Adipose tissue (tissue), 3 donors: ENCODE data around the gene PAMR1. TPM values are rescaled to one million over a fixed set of nuclear protein-coding genes. Genes with fewer than 3 reads are reported as not detected.

Experiments used
- H3K27ac ChIP-seq: one replicate; pipeline ENCODE4 v1.5.1; 2013; ENCODE audit warnings: low read depth, low read length
- WGBS, 3 donors: extraction: QIAGEN DNeasy Blood & Tissue Kit; methylation state at CpG; one replicate each; pipeline ENCODE4 v1.1.7; 2013; 5-methylcytosine and 5-hydroxymethylcytosine counted together
- polyA plus RNA-seq, 3 donors: library from polyadenylated mRNA; stranded (reverse); fragments of 200-250 nt; gene quantifications; one replicate each; pipeline ENCODE4 v1.2.3, GENCODE V29; 2013
- donor health status: healthy with polysubstance abuse.
- donor health status: Bipolar disorder and iron deficiency.
- donor health status: healthy.

PAMR1 gene
- polyA plus RNA-seq, 3 donors: 0.89 to 14.6 (median 8.3) TPM

DNA sequence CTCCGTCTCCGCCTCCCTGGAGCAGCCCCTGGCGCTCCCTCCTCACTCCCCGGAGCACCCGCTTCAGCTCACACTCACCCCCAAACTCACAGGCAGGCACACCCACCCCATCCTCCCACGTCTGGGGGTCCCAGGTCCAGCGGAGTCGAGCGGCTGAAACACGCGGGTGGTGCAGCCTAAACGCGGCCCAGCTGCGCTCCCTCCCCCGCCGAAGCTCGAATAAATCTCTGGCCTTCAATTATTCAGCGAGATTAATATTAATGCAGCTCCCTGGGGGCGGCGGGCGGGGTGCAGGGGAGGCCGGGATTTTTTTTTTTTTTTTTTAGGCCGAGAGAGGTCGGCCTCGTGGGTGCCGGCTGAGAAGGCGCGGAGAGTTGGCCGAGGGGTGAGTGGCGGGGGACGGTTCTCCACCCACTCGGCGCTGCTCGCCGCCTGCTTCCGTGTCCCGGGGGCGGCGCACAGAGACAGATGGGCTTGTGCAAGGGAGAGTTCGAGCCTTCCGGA lies 105.5 kb downstream of the PAMR1 start:
- no peak overlapping the region for H3K27ac ChIP-seq
- 1 to 6% (median 2%) methylated on average over 39 to 41 of the region's 41 CpGs for WGBS, 3 donors

DNA sequence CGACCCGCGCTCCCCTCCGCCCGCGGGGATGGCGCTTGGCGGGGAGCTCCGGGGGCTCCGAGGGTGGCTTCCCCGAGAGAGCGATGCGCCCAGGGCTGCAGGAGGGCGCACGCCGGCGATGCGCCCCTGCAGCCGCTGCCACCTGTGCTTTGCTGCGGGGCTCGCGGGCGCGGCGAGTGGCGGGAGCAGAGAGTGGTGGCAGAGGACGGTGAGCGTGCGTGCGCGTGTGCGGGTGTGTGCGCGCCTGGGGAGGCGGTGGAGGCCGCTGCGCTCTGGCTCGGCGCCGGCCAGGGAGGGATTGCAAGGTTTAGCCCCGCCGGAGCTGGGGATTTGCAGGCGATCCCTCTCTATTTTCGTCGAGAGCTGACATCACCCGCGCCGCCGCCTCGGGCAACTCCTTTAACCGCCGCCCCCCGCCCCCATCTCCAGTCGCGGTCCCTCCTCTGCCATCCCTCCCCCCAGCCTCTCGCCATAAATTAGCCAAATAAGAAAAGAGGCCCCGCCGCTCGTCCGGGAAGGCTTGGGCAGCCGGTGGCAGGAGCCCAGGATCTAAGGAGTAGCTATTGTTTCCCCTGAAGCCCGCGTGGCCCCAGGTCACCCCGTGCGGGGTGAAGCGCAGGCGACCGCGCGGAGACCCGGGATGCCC lies 106.1 kb downstream of the PAMR1 start, which contains the start of gene SLC1A2:
Gene SLC1A2, minus strand, starts transcription at position 375 of the 646 bp plus-strand sequence. CDS start 592 bp downstream, outside the sequence.
- 3 to 13% (median 5%) methylated on average over 51 to 71 of the region's 71 CpGs for WGBS, 3 donors
- no peak within 1 kb of the TSS for H3K27ac ChIP-seq

DNA sequence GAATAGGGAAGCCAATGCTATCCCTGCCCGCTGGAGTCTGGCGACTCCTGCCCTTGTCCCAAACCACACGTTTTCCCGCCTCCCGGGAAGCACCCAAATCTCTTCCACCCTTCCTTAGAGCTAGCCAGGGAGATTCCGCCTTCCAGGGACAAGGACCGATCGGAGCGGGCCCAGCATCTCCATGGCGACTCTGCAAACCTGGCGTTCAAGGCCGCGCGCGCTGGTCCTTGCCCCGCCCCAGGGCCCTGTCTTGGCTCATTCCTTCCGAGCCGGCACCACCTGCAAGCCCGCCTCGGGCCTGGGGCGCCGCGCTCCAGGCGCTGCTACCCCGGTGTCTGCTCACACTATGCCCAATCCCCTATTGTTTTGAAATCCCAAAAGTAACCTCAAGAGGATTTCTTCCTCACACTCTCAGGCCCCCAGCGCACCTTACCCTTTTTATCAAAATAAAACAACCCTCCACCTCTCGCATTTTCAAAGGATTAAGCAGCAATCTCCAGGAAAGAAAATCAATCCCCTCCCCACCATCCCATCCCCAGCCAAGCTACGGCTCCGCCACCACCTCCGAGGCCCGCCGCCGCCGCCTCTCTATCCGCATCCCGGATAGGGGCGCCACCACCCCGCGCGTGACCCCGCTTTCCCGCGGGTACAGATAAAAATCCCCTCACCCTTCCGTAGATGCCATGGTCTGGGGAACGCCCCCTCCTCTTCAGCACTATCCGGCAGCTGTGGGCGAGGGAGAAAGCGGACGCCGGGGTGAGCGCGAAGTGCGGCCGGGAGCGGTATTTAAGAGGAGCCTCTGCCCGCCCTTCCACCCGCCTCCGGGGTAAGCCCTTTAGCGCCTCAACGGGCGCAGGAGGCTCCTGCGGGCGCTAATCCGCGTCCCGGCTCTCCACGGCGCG lies 106.9 kb downstream of the PAMR1 start:
- WGBS, 3 donors: 6 to 33% (median 23%) methylated on average over 67 to 69 of the region's 69 CpGs
- H3K27ac ChIP-seq: no peak overlapping the region

DNA sequence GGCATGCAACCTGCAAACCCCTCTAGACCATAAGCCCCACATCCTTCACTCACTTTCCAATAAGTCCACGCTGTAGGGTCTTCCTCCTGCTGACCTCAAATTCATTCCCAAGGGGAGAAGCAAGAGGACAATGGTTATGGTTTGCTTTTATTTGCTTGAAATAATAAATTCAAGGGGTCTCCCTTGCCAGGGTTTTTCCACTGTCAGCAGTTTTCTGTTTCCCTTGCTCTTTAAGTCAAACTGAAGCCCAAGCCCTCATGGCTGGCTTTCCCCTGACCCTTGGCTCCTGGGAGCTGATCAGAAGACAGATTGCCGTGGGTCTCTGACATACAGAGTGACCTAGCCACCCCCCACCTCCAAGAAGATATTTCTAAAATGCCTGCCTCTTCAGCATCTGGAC lies 109.9 kb downstream of the PAMR1 start:
- 61 to 78% (median 66%) methylated on average over 2 of the region's 2 CpGs for WGBS, 3 donors

GRCh38 chr11:35414776-35415175 lies 110.6 kb downstream of the PAMR1 start:
- H3K27ac ChIP-seq: no peak overlapping the region
- 50 to 62% (median 55%) methylated on average over 2 of the region's 2 CpGs for WGBS, 3 donors

More for the DNA sequence above, 109.9 kb downstream of the PAMR1 start:
- no peak overlapping the region for H3K27ac ChIP-seq

- 74 to 87% (median 82%) methylated on average over 6 of the region's 6 CpGs for WGBS, 3 donors
- H3K27ac ChIP-seq: no peak overlapping the region
Measured at GRCh38 chr11:35414311-35414710, 111.1 kb downstream of the PAMR1 start.

DNA sequence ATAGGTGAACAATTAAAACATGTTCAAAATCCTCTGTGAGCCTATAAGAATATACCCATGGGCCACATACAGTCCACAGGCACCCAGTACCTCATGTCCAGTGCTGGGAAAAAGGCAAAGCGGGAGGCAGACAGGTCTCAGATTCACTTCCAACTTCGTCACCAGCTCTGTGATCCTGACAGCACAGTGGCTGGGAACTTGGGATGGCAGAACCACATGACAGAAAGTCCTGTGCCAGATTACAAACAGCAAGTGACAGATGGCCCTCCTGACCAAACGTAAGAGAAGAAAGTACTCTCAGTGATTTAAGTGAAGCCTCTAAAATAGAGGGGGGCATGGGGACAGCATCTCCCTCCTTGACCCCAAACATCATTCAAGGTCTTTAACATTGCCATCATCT lies 111.8 kb downstream of the PAMR1 start:
- 59 to 77% (median 75%) methylated on average over 3 of the region's 3 CpGs for WGBS, 3 donors
- no peak overlapping the region for H3K27ac ChIP-seq

DNA sequence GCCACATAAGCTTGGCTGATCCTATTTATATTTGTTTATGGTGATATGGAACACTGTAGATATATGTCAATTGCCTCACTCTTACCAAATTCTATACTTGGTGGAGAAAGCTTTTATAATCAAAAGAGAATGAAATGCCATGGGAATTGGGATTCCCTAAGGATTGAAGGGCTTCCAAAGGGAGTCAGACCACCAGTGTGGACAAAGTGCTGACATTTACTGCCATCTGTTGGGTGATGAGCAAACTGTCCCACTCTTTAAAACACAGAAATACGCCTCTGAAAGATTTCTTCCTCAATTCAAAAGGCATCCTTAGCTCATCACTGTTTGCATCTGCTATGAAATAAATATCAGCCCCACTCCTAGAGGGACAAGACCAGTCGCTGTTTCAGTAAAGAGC lies 113.1 kb downstream of the PAMR1 start:
- 59 to 78% (median 75%) methylated on average over 2 of the region's 2 CpGs for WGBS, 3 donors
- no peak overlapping the region for H3K27ac ChIP-seq

DNA sequence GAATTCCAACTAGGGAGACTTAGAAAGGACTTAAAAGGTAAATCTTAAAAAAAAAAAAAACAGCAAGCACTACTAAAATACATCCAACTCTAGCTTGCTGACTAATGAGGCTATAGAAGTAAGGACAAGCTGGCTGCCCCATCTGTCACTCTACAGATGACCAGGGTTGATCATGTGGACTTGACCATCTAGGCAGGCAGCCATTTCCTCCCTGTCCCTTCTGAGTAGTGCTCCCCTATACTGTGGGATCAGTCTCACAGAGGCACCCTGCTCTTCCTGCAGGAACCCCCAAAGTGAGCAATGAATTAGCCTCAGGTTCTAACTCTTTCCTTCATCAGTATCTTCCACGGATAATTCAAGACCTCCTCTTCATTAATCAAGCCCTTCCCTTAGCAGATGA lies 118.4 kb downstream of the PAMR1 start:
- 80 to 95% (median 90%) methylated on average over 1 of the region's 1 CpG for WGBS, 3 donors
- H3K27ac ChIP-seq: no peak overlapping the region

GRCh38 chr11:35404388-35404775 lies 121.0 kb downstream of the PAMR1 start:
- WGBS, 3 donors: 28 to 54% (median 52%) methylated on average over 7 of the region's 7 CpGs

DNA sequence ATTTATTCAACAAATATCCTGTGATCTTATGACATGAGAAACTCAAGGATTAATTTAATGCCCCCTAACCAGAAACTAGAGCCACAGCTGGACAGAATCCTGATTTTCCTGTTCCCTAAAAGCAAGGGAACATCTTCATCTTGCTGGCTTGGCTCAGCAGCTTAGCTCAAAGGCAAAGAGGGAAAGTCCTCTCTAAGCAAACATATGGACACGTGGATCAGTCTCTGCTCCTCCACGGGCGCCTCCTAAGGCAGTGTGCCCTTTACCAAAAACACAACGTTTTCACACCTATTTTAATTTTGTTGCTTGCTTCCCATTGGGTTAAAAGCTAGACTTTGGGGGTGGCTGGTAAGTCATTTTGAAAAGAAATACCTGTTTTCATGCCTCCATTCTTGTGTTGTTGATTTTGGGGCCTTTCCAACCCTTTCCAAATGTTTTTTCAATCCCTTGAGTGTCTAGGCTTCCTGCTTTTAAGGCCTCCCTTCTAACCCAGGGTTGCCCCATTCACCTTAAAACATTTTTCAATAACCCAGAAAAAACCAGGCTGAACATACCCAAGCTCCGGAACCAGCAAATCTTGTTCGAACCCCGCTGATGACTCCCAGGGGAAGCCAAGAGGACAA lies 121.5 kb downstream of the PAMR1 start:
- no peak overlapping the region for H3K27ac ChIP-seq
- WGBS, 3 donors: 45 to 86% (median 79%) methylated on average over 7 of the region's 7 CpGs

More at GRCh38 chr11:35404388-35404775, 121.0 kb downstream of the PAMR1 start:
- no peak overlapping the region for H3K27ac ChIP-seq

- H3K27ac ChIP-seq: no peak overlapping the region
- 38 to 93% (median 91%) methylated on average over 9 of the region's 9 CpGs for WGBS, 3 donors
Measured at GRCh38 chr11:35402751-35403660, 122.4 kb downstream of the PAMR1 start.

GRCh38 chr11:35398881-35399280 lies 126.5 kb downstream of the PAMR1 start:
- no peak overlapping the region for H3K27ac ChIP-seq
- WGBS, 3 donors: 37 to 50% (median 46%) methylated on average over 1 of the region's 1 CpG

DNA sequence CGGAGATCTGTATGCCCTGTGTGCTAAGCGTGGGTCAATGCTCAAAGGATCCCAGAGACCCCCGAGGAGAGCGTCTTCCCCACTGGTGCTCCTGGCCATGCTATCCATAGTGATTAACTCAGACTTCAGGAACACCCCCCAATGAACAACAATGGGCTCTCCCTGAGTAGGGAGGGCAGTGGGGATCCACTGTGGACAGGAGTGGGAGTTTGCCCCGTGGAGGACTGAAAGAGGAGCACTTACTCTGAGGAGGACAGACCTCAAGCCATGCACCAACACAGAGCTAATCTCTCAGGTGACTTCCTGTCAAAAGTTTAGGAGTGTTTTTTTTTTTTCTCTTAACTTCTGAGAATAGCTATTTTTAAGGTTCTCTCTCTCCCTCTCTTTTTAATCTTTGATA lies 130.5 kb downstream of the PAMR1 start:
- 87 to 92% (median 92%) methylated on average over 5 of the region's 5 CpGs for WGBS, 3 donors

GRCh38 chr11:35393098-35393497 lies 132.3 kb downstream of the PAMR1 start:
- H3K27ac ChIP-seq: no peak overlapping the region
- 55 to 73% (median 72%) methylated on average over 4 of the region's 4 CpGs for WGBS, 3 donors

More for the DNA sequence above, 130.5 kb downstream of the PAMR1 start:
- no peak overlapping the region for H3K27ac ChIP-seq

- WGBS, 3 donors: 17 to 27% (median 20%) methylated on average over 13 of the region's 13 CpGs
- H3K27ac ChIP-seq: no peak overlapping the region
Measured at GRCh38 chr11:35391922-35392688, 133.3 kb downstream of the PAMR1 start.
